PC-3 (cell line): ENCODE measurements around the gene TGFA. TPM values are rescaled to one million over a fixed set of nuclear protein-coding genes. Genes with fewer than 3 reads are reported as not detected.
A peak's percentile ranks its signal among the peaks of the same experiment; 100 is the strongest.

Experiments
- ATAC-seq: fragments of 200-7000 bp; cut with Tn5 transposase; 2 replicates; pipeline ENCODE4 v1.9.1; 2020; ENCODE audit warnings: mild to moderate bottlenecking, moderate library complexity
- BruUV-seq: library from RNA; stranded (reverse); fragments of 400-500 nt; replicated peaks from 2 replicates; lab custom pipeline; 2021; lab: Mats Ljungman, UMichigan
- CTCF ChIA-PET: fragments of 300-600 bp; sonication (Branson Sonifier 250); formaldehyde crosslinking; loops from one replicate; lab custom pipeline; 2022; ENCODE audit warnings: antibody characterized with exemption; lab: Charles Lee
- POLR2A ChIA-PET: fragments of 300-600 bp; sonication (Branson Sonifier 250); formaldehyde crosslinking; loops from one replicate; lab custom pipeline; 2022; ENCODE audit warnings: antibody characterized with exemption; ENCODE audit not compliant: unreplicated experiment; lab: Charles Lee
- DNase-seq: peaks from one replicate; pipeline ENCODE4 v3.0.0-alpha.2; 2015
- H2AFZ ChIP-seq: fragments of 300-600 bp; sonication (generic); 2 replicates; pipeline ENCODE4 v1.6.0; 2016; ENCODE audit warnings: antibody characterized with exemption, low read length
- H3F3A ChIP-seq: fragments of 300-600 bp; sonication (generic); one replicate; pipeline ENCODE4 v1.6.0; 2017; ENCODE audit warnings: antibody characterized with exemption, low read length, control low read depth, mild to moderate bottlenecking; ENCODE audit not compliant: unreplicated experiment
- H3K27ac ChIP-seq: fragments of 300-600 bp; sonication (generic); 2 replicates; pipeline ENCODE4 v1.5.1; 2016; ENCODE audit warnings: mild to moderate bottlenecking, low read length
- H3K27me3 ChIP-seq: fragments of 300-600 bp; sonication (generic); 2 replicates; pipeline ENCODE4 v1.6.1; 2016; ENCODE audit warnings: low read length, mixed read lengths
- H3K36me3 ChIP-seq: fragments of 300-600 bp; sonication (generic); 2 replicates; pipeline ENCODE4 v1.6.1; 2016; ENCODE audit warnings: low read depth, mixed run types, low read length, mixed read lengths
- H3K4me1 ChIP-seq: fragments of 300-600 bp; sonication (generic); 2 replicates; pipeline ENCODE4 v1.5.1; 2016; ENCODE audit warnings: low read length; ENCODE audit not compliant: insufficient read depth
- H3K4me2 ChIP-seq: fragments of 300-600 bp; sonication (generic); 2 replicates; pipeline ENCODE4 v1.6.0; 2016; ENCODE audit warnings: low read length
- H3K4me3 ChIP-seq: fragments of 300-600 bp; sonication (generic); 2 replicates; pipeline ENCODE4 v1.5.1; 2016; ENCODE audit warnings: mild to moderate bottlenecking, low read length, mixed read lengths
- H3K79me2 ChIP-seq: fragments of 300-600 bp; sonication (generic); 2 replicates; pipeline ENCODE4 v1.6.1; 2017; ENCODE audit warnings: low read length, mixed read lengths
- H3K9ac ChIP-seq: fragments of 300-600 bp; sonication (generic); 2 replicates; pipeline ENCODE4 v1.6.0; 2016; ENCODE audit warnings: mild to moderate bottlenecking, low read length
- H3K9me2 ChIP-seq: fragments of 300-600 bp; sonication (generic); replicated peaks from 2 replicates; pipeline ENCODE4 v1.6.1; 2016; ENCODE audit warnings: mixed run types, low read length, mixed read lengths
- H3K9me3 ChIP-seq: fragments of 300-600 bp; sonication (generic); 2 replicates; pipeline ENCODE4 v1.6.1; 2016; ENCODE audit warnings: low read length, mixed read lengths
- H4K20me1 ChIP-seq: fragments of 300-600 bp; sonication (generic); 2 replicates; pipeline ENCODE4 v1.6.1; 2016; ENCODE audit warnings: low read length, mixed read lengths
- EZH2 ChIP-seq: fragments of 300-600 bp; sonication (generic); IDR thresholded peaks from one replicate; pipeline ENCODE4 v1.6.1; 2017; ENCODE audit warnings: antibody characterized with exemption, mild to moderate bottlenecking, low read length; ENCODE audit not compliant: unreplicated experiment
- EZH2phosphoT487 ChIP-seq: fragments of 300-600 bp; sonication (generic); IDR thresholded peaks from 2 replicates; pipeline ENCODE4 v1.6.1; 2018; ENCODE audit warnings: mild to moderate bottlenecking, antibody characterized with exemption, low read length, borderline replicate concordance
- intact Hi-C: fragments of 100-400 bp; cut with micrococcal nuclease; formaldehyde crosslinking; loops from 2 replicates; pipeline ENCODE4 v1.9.0; 2023
- total RNA-seq: library from RNA; depleted of rRNA; stranded (reverse); fragments of >200 nt; gene quantifications from 2 replicates; pipeline ENCODE4 v1.2.3, GENCODE V29; 2014
- TF ChIP-seq, protein P1 (sequence below): fragments of 300-600 bp; sonication (generic); conservative IDR thresholded peaks from 2 replicates; pipeline ENCODE4 v1.5.1; 2017; ENCODE audit warnings: antibody characterized with exemption, low read depth, mild to moderate bottlenecking, low read length

TGFA gene
- total RNA-seq, 1 experiment from 2014 or later = 45.0 TPM

DNA sequence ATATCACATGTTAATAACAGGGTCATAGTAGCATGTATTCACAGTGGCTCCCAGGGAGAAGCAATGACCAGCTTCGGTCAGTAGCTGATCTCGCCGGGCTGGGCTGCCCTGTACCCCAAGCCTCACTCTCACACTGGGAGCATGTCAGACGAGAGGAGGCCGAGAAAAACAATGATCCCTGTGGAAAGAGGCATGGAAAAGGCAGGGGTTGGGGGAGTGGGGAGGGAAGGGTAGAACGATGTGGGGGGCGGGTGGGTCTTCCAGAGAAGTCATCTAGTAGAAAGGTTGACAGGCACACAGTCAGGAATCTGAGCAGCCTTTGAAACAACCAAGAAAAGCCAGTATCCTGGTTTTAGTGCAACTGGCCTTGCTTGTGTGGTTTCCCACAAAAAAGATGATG is 25.4 kb downstream of the TGFA start:
- Histone ChIP-seq H3K9me3 (no peaks in the 10 kb centered on the region), H3K9me2 (no peaks in the 10 kb centered on the region), H3K27me3 (no peaks in the 10 kb centered on the region), H3K4me3 (no peak overlapping the region), H3K27ac (no peak overlapping the region), H3K4me1 (peaks cover 64% of the 10 kb centered on the region), H3K9ac (no peak overlapping the region), H2AFZ (no peak overlapping the region), H4K20me1 (no peaks in the 10 kb centered on the region), H3F3A (peaks cover 9% of the 10 kb centered on the region), H3K36me3 (peaks cover 20% of the 10 kb centered on the region), H3K79me2 (peaks cover 88% of the 10 kb centered on the region), H3K4me2 (no peak overlapping the region)
- TF ChIP-seq EZH2phosphoT487 (no peak), EZH2 (no peak)
- TF ChIP-seq, protein P1, sequence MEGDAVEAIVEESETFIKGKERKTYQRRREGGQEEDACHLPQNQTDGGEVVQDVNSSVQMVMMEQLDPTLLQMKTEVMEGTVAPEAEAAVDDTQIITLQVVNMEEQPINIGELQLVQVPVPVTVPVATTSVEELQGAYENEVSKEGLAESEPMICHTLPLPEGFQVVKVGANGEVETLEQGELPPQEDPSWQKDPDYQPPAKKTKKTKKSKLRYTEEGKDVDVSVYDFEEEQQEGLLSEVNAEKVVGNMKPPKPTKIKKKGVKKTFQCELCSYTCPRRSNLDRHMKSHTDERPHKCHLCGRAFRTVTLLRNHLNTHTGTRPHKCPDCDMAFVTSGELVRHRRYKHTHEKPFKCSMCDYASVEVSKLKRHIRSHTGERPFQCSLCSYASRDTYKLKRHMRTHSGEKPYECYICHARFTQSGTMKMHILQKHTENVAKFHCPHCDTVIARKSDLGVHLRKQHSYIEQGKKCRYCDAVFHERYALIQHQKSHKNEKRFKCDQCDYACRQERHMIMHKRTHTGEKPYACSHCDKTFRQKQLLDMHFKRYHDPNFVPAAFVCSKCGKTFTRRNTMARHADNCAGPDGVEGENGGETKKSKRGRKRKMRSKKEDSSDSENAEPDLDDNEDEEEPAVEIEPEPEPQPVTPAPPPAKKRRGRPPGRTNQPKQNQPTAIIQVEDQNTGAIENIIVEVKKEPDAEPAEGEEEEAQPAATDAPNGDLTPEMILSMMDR = no peak
- no TSS peak for BruUV-seq
- intact Hi-C loops = no loop called here
- no peak for ATAC-seq
- CTCF ChIA-PET = no interaction called here
- DNase-seq = no peak
- POLR2A ChIA-PET = no interaction called here

DNA sequence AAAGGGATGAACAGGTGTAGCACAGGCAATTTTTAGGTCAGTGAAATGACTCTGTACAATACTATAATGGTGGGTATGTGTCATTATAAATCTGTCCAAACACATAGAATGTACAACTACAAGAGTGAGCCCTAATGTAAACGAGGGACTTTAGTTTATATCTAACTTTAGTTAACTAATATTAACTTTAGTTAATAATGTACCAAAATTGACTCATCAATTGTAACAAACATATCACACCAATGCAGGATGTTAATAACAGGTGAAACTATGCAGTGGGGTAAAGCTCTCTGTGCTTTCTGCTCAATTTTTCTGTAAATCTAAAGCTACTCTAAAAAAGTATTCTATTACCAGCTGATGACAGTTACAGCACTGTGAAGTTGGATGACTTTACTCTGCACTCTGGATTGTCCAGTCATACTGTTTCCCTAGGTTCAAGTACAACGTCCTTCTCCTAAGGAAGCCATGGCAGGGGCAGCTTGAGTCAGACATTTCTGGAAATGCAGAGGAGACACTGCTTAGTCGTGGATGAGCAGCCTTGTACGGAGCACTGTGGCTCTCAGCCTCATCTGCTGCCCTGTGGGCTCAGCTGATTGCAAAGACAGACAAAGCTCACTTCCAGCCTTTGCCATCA is 26.1 kb downstream of the TGFA start:
- peaks cover 67% of the 10 kb centered on the region for H3K4me1 ChIP-seq
- POLR2A ChIA-PET = no interaction called here
- TF ChIP-seq EZH2phosphoT487 (no peak), EZH2 (no peak)
- TF ChIP-seq, protein P1 = no peak

DNA sequence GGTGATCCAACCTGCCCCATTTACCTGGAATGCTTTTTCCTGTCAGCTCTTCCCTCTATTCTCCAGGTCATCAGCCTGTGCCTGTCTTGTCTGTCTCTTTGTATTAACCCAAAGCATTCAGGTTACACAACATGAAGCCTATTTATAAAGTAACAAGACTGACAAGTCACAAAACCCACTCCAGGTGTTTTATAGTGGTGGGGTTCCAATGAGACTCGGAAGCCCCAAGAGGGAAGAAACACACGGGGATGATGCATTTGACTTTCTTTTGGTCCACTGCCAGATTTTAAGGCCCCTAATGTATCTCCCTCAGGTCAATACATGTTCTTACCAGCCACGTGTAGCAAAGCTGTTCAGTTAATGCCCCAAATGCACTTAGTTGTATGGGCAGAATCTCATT is 27.5 kb downstream of the TGFA start:
- Histone ChIP-seq H3K27me3 (no peaks in the 10 kb centered on the region), H3K4me1 (peaks cover 61% of the 10 kb centered on the region), H3K9me2 (no peaks in the 10 kb centered on the region), H3K36me3 (peaks cover 14% of the 10 kb centered on the region; the same call in 1 of the 2 replicates), H3K9me3 (no peaks in the 10 kb centered on the region), H3K4me3 (no peak overlapping the region), H4K20me1 (no peaks in the 10 kb centered on the region), H3K9ac (peak overlapping the region; percentile 54; the same call in 1 of the 2 replicates), H3K27ac (peak overlapping the region; percentile 99), H2AFZ (no peak overlapping the region), H3K4me2 (peak overlapping the region; percentile 83), H3F3A (peaks cover 9% of the 10 kb centered on the region), H3K79me2 (peaks cover 88% of the 10 kb centered on the region)
- CTCF ChIA-PET = no interaction called here
- BruUV-seq = no TSS peak
- POLR2A ChIA-PET = interaction anchor here (1.0 kb wide), 1 partner anchor 28 kb away, joined by 4 read pairs; no protein-coding TSS in a partner anchor
- TF ChIP-seq, protein P1 = no peak
- TF ChIP-seq EZH2phosphoT487 (no peak), EZH2 (no peak)
- DNase-seq = no peak
- intact Hi-C loops = no loop called here
- ATAC-seq = no peak

More for the DNA sequence above, 26.1 kb downstream of the TGFA start:
- no peaks in the 10 kb centered on the region for H4K20me1 ChIP-seq
- H3K36me3 ChIP-seq = peaks cover 20% of the 10 kb centered on the region
- CTCF ChIA-PET = interaction anchor here (1.0 kb wide), 1 partner anchor 90 kb away, joined by 3 read pairs; no protein-coding TSS in a partner anchor
- ATAC-seq (no peak), DNase-seq (no peak)
- peaks cover 9% of the 10 kb centered on the region for H3F3A ChIP-seq
- H2AFZ ChIP-seq = no peak overlapping the region
- intact Hi-C loops = no loop called here
- no peaks in the 10 kb centered on the region for H3K9me3 ChIP-seq
- H3K27ac ChIP-seq = 0 out of 2 replicates have a peak overlapping the region, but pooled peaks have one; percentile 2
- peaks cover 88% of the 10 kb centered on the region for H3K79me2 ChIP-seq
- H3K4me2 ChIP-seq = no peak overlapping the region
- no peaks in the 10 kb centered on the region for H3K27me3 ChIP-seq
- no peaks in the 10 kb centered on the region for H3K9me2 ChIP-seq
- H3K9ac ChIP-seq = no peak overlapping the region
- BruUV-seq = no TSS peak
- no peak overlapping the region for H3K4me3 ChIP-seq
